SK-N-SH (cell line): ENCODE data around the gene MED31.

Experiments used
- CTCF ChIP-seq: fragments of 200-600 bp; sonication (generic); IDR thresholded peaks from 2 replicates; pipeline ENCODE4 v1.6.1; 2017; ENCODE audit warnings: antibody characterized with exemption, mild to moderate bottlenecking, moderate library complexity
- FOSL2 ChIP-seq: IDR thresholded peaks from 2 replicates; pipeline ENCODE4 v1.4.0; 2012; ENCODE audit warnings: low read depth, mild to moderate bottlenecking, moderate library complexity, borderline replicate concordance
- GATA2 ChIP-seq: sonication (generic); formaldehyde crosslinking; IDR thresholded peaks from 2 replicates; pipeline ENCODE4 v1.5.0; 2020; ENCODE audit warnings: mild to moderate bottlenecking, missing genetic modification reagents

GRCh38 chr17:6669479-6670212, 18.2 kb upstream of the MED31 start:
- no peak for TF ChIP-seq CTCF
- no peak for TF ChIP-seq GATA2 (CRISPR knock-in tag)
- TF ChIP-seq FOSL2 = no peak
